ENCODE data around the gene ZKSCAN1.

ZKSCAN1 gene

DNA sequence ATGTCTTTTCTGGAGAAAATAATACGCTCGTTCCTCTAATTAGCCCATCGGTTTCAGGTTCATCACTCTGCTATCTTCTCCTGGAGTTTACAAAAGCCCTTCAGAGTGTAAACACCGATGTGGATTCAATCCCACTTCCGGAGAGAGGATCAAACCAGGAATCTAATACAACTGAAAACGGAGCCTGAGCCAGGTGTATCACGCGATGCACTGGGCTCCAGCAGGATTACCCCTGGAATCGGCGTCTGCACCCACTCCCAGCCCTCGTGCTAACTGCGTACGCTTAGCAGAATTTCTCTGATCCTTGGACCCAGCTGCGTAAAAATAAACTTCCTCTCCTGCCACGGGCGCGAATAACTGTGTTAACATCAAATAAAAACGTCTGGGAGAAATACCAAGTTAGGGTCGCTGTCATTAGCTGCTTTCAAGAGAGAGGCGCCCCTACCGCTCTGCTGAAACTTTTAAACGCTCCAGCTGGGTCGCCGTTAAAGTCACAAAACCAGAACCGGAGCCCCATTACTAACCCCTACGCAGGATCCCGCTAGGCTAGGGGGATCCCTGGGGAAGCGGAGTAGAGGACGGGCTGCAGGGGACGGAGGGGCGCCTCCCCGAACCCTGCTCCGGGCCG lies 65.6 kb downstream of the ZKSCAN1 start:
- no peak for DNase-seq (ENCODE audit: low read depth)

DNA sequence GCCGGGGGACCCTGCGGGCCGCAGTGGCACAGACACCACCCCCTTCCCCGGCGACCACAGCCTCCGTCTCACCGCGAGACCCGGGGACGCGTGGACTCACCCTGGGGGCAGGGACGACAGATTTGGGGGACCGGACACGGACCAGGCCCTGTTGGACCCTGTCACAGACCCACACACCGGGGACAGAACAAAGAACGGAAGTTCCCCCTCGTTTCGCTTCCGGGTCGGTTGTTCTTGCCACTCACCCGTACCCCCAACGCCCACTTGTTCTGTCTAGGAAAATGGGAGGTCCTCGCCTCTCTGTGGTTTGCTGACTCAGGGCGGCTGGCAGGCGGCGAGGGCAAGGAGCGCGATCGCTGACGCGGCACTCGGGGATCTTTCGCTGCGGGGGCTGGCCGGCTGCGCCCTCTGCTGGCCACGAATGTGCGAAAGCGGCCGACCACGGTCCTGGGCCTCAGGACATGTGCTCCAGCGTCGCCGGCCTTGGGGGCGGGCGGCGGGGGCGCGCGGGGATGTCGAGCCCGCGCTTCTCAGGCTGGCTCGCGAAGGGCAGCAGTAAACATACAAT lies 66.2 kb downstream of the ZKSCAN1 start, which contains the start of gene ZNF3:
Gene ZNF3 (minus strand): TSS at position 189 of the 568 bp plus-strand sequence. CDS start 4,366 bp downstream, outside the sequence.
- DNase-seq (ENCODE audit: low read depth) = peak; percentile 96

DNA sequence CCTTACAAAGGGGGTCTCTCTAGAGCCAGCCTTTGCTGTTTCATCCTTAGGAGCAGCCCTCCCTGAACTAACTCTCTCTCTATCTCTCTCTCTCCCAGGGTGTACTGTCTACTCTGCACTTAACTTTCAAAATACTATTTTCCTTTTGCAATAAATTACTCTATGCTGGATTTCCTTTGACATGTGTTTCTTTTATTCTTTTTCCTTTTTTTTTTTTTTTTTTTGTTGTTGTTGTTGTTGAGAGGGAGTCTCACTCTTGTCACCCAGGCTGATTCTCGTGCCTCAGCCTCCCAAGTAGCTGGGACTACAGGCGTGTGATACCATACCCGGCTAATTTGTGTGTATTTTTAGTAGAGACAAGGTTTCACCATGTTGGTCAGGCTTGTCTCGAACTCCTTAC lies 67.6 kb downstream of the ZKSCAN1 start:
- DNase-seq (ENCODE audit: low read depth) = no peak

DNA sequence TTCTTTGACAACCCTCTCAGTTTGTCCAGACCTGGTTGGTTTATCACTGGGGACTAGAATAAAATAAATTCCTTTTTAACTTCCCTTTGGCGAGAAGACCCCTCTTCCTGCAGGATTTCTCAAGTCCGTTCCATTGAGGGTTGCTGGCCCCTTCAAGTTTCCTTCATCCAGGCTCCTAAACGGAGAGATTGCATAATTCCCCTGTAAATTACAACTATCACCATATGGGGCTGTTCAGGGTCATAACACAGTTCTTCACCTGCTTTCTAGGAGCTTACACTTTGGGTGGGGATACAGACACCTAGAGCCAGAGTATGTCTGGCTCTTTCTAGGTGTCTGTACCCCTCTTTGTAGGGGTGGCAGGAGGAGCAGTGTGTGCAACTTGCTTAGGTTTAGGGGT lies 70.1 kb downstream of the ZKSCAN1 start:
- DNase-seq (ENCODE audit: low read depth) = no peak

DNA sequence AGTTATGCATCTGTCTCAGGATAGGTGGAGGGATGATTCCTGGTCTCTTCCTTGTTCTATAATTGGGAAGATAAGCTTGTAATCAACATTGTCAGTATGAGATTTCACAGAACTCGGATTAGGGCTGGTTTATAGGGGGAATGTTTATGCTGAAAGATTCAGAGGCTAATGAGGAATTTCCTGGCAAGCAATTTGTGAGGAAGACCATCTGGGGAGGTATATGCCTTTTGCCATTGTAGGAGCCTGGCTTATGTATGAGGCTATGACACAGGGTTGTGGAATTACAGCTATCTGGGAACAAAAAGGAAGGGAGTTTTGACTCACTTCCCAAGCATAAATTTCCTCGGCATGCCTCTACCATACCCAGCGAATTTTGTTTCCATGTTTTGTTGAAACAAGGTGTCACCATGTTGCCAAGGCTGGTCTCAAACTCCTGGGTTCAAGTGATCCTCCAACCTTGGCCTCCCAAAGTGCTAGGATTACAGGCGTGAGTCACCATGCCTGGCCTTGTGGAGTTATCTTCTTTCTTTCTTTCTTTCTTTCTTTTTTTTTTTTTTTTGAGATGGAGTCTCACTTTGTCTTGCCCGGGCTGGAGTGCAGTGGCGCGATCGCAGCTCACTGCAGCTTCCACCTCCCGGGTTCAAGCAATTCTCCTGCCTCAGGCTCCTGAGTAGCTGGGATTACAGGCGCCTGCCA lies 71.8 kb downstream of the ZKSCAN1 start:
- DNase-seq (ENCODE audit: low read depth) = no peak

DNA sequence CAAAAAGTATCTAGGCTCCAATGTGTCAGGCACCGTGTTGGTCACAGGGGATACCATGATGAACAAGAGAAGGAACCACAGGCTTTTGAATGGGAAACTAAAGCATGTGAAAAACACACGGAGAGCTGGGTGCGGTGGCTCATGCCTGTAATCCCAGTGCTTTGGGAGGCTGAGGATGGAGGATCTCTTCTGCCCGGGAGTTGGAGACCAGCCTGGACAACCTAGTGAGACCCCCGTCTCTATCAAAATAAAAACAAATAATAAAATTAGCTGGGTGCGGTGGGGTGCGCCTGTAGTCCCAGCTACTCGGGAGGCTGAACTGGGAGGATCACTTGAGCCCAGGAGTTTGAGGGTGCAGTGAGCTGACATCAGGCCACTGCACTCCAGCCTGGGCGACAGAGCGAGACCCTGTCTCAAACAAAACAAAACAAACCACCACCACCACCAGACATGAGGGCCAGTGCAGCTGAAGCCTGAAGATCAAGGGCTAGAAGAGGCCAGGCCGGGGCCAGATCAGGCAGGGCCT lies 72.8 kb downstream of the ZKSCAN1 start:
- no peak for DNase-seq (ENCODE audit: low read depth)

DNA sequence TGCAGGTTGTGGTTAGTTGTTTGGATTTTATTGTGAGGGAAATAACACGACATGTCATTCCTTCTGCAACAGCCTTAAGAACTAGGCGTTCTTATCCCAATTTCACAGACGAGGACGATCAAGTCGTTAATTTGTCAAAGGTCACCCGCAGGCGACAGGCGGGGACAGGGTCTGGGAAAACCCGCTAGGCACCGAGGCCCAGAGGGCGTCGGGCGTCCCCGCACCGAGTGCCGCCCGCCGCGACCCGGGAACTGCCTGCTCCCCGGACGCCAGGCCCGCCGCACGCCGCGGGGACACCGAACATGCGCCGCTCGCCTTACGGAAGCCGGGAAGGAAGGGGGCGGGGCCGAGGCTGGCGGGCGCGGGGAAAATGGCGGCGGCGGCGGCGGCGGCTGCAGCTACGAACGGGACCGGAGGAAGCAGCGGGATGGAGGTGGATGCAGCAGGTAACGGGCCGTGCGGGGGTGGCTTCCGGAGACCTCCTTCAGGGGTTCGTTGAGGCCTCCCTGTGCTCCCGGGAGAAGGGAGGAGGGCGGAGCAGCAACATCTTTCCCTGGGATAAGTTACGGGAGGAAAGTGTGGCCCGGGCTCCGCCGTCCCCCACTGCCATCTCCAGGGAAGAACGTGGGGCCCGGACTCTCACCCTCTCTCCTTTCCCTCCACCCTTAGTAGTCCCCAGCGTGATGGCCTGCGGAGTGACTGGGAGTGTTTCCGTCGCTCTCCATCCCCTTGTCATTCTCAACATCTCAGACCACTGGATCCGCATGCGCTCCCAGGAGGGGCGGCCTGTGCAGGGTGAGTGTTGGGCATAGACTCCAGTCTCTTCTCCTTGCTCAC lies 73.4 kb downstream of the ZKSCAN1 start, which contains the start of gene COPS6:
Gene COPS6 (plus strand): TSS at position 349 of the 837 bp plus-strand sequence. CDS start 22 bp downstream, at position 371.
- DNase-seq (ENCODE audit: low read depth) = peak; percentile 79

DNA sequence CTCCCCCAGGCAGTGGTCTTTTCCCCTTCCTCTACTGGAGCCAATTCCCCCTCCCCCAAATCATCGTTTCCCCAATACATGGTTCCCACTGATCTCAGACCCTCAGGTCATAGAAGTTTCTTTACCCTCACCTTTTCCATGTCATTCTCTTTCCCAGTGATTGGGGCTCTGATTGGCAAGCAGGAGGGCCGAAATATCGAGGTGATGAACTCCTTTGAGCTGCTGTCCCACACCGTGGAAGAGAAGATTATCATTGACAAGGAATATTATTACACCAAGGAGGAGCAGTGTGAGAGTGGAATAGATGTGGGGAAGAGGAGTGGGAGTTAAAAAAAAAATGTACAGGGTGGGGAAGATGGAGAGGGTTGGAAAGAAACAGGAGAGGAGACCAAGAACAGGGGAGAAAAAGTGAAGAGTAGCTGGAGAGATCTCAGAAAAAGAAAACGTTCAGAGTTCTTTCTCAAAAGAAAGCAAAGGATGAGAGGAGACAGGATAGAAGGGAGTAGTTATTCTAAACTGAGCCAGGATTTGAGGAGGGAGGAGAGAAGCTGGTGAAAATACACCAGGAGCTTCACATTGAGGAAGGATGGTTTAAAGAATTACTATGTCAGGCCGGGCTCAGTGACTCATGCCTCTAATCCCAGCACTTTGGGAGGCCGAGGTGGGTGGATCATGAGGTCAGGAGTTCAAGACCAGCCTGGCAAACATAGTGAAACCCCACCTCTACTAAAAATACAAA lies 74.2 kb downstream of the ZKSCAN1 start:
- DNase-seq (ENCODE audit: low read depth) = no peak

DNA sequence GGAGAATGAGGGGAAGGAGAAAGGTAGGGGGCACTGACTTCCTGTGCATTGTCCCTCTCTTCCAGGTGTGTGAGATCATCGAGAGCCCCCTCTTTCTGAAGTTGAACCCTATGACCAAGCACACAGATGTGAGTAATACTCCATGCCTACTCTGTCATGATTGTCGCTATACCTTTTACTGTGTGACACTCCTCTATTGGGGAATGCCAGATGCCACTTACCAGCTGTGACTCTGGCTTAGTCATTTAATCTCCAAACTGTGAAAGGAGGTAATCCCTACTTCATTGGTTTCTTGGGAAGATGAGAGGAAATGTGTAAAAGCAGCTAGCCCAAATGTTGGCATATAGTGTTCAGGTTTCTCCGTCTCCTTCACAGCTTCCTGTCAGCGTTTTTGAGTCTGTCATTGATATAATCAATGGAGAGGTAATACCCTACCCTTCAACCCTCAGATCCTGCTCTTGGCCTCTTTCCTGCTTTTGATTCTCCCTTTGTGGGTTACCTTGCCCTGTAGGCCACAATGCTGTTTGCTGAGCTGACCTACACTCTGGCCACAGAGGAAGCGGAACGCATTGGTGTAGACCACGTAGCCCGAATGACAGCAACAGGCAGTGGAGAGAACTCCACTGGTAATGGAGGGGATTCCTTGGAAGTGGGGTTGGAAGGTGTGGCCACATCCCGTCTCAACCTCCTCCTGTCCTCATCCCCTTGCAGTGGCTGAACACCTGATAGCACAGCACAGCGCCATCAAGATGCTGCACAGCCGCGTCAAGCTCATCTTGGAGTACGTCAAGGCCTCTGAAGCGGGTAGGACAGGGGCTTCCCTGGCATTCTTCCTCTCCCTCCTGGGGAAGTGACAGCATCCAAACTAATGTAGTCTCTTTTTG lies 75.4 kb downstream of the ZKSCAN1 start:
- DNase-seq (ENCODE audit: low read depth) = no peak
